Measurements from ENCODE around the gene KAT6B. TPM values are rescaled to one million over a fixed set of nuclear protein-coding genes. Genes with fewer than 3 reads are reported as not detected.
A peak's percentile ranks its signal among the peaks of the same experiment; 100 is the strongest.
"Not testable (repeated sequence)": the region's sequence is repeated elsewhere in the genome, so short reads cannot be mapped to it uniquely, and the experiment has no call there.

Gene KAT6B
- total and polyA plus RNA-seq, 11 donors = 10.4 to 61.3 (median 42.9) TPM

GRCh38 chr10:75049316-75050148 lies 223.1 kb downstream of the KAT6B start:
- peaks cover 0 to 18% (median 5%) of the 10 kb centered on the region in 12 donors for H3K4me1 ChIP-seq
- no peak for TF ChIP-seq CTCF (IDR thresholded peaks at IDR 0.05)
- TF ChIP-seq POLR2A (IDR thresholded peaks at IDR 0.05) = no peak
- intact Hi-C loops (cut with DNase I) = no loop called here
- H3K9me3 ChIP-seq = no peaks in the 10 kb centered on the region
- ATAC-seq = peak in 2 of 4 donors; percentile 33 to 45
- no peak overlapping the region for H3K4me3 ChIP-seq
- H3K36me3 ChIP-seq = no peaks in the 10 kb centered on the region
- no peaks in the 10 kb centered on the region for H3K27me3 ChIP-seq
- no peak overlapping the region for H3K27ac ChIP-seq
- 73 to 84% (median 82%) methylated on average over 19 of the region's 19 CpGs for WGBS, 4 donors
- DNase-seq = no peak

DNA sequence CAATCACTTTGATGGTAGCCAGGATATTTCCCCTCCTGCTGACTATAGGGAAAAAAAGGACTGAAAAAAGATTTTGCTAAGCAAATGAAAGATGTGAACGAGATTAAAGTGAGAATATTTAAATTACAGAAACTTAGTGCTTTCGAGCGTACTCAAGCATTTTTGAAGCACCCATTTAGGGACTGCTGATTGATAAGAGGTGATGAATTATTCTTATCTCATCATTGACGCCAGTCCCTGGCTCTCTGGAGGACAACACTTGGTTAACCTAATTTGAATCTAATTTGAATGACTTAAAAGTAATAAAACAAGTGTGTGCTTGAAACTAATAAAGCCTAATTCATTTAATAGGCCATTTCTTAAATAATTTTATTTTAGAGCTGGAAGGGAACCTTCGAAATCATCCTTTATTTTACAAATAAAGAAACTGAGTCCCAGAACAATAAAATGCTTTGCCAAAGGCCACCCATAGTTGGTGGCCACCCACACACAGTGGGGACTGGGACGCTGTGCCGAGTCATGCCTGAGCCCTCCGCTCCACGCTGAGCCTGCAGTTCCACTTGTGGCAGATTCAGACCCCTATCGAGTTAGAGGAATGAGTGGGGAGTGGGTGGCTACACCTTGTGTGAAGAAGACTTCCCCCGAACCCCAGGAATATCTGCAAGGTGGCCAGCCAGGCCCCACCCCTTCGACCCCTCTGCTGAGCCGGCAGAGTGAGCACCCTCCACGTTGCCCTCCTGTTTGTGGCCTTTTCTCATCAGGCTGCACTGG lies 223.9 kb downstream of the KAT6B start:
- Histone ChIP-seq H3K4me3 (no peak overlapping the region), H3K9me3 (no peaks in the 10 kb centered on the region), H3K4me1 (peaks cover 0 to 18% (median 5%) of the 10 kb centered on the region in 12 donors), H3K27ac (no peak overlapping the region), H3K36me3 (no peaks in the 10 kb centered on the region), H3K27me3 (no peaks in the 10 kb centered on the region)
- DNase-seq = no peak
- ATAC-seq = no peak
- WGBS, 4 donors = 86 to 90% (median 89%) methylated on average over 14 of the region's 14 CpGs
- TF ChIP-seq POLR2A (IDR thresholded peaks at IDR 0.05) = no peak
- TF ChIP-seq CTCF (IDR thresholded peaks at IDR 0.05) = no peak
- intact Hi-C loops (cut with DNase I) = no loop called here

GRCh38 chr10:75051308-75051707 lies 224.9 kb downstream of the KAT6B start:
- intact Hi-C loops (cut with DNase I) = no loop called here
- H3K4me1 ChIP-seq = peaks cover 0 to 18% (median 5%) of the 10 kb centered on the region in 12 donors

DNA sequence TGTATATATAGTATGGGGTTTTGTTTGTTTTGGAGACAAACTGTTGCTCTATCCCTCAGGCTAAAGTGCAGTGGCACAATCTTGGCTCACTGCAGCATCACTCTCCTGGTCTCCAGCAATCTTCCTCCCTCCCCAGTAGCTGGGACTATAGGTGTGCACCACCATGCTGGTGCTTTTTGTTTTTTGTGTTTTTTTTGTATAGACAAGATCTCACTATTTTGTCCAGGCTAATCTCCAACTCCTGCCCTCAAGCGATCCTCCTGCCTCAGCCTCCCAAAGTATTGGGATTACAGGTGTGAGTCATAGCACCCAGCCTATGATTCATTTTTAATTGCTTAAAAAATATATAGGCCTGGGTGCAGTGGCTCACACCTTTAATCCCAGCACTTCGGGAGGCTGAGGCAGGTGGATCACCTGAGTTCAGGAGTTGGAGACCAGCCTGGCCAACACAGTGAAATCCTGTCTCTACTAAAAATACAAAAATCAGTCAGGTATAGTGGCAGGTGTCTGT lies 229.6 kb downstream of the KAT6B start:
- H3K27ac ChIP-seq; intact Hi-C loops (cut with DNase I); DNase-seq; H3K27me3 ChIP-seq; H3K4me1 ChIP-seq; H3K36me3 ChIP-seq; ATAC-seq; H3K9me3 ChIP-seq; H3K4me3 ChIP-seq: not testable (repeated sequence)
- 89 to 100% (median 93%) methylated on average over 2 of the region's 2 CpGs for WGBS, 4 donors

More at GRCh38 chr10:75051308-75051707, 224.9 kb downstream of the KAT6B start:
- Histone ChIP-seq H3K4me3 (no peak overlapping the region), H3K9me3 (no peaks in the 10 kb centered on the region), H3K27ac (no peak overlapping the region), H3K27me3 (no peaks in the 10 kb centered on the region), H3K36me3 (no peaks in the 10 kb centered on the region)
- TF ChIP-seq CTCF (IDR thresholded peaks at IDR 0.05) (no peak), POLR2A (IDR thresholded peaks at IDR 0.05) (no peak)
- DNase-seq (no peak), ATAC-seq (no peak)
- 97 to 100% (median 97%) methylated on average over 4 to 5 of the region's 5 CpGs for WGBS, 4 donors
